B cell (primary cell): ENCODE data around the gene ZXDB. TPM values are rescaled to one million over a fixed set of nuclear protein-coding genes. Genes with fewer than 3 reads are reported as not detected.
"Not testable (repeated sequence)": the region's sequence is repeated elsewhere in the genome, so short reads cannot be mapped to it uniquely, and the experiment has no call there.

Experiments
- ATAC-seq: fragments of 200-7000 bp; cut with Tn5 transposase; one replicate; pipeline ENCODE4 v1.10.0; 2021; ENCODE audit warnings: low read depth, mild to moderate bottlenecking, moderate number of reproducible peaks, moderate library complexity
- CTCF ChIA-PET: fragments of 350-600 bp; sonication (Branson Sonifier 250); formaldehyde crosslinking; loops from one replicate; lab custom pipeline; 2021; ENCODE audit warnings: antibody characterized with exemption, inconsistent platforms; lab: Charles Lee
- POLR2A ChIA-PET: fragments of 350-600 bp; sonication (Branson Sonifier 250); formaldehyde crosslinking; loops from one replicate; lab custom pipeline; 2021; ENCODE audit warnings: antibody characterized with exemption; lab: Charles Lee
- DNase-seq: peaks from one replicate; pipeline ENCODE4 v3.0.0; 2013
- H2AFZ ChIP-seq: 2 replicates; pipeline ENCODE4 v1.6.1; 2012; ENCODE audit warnings: mild to moderate bottlenecking, low read depth, low read length; ENCODE audit not compliant: insufficient read depth, poor library complexity, severe bottlenecking
- H3K27ac ChIP-seq, 2 donors: 1 replicate in 1 of 2; 2 replicates in 1 of 2; pipeline ENCODE4 v1.5.1; 2012 to 2013; ENCODE audit warnings: low read length in 2 of 2, mild to moderate bottlenecking in 2 of 2, moderate library complexity in 1 of 2
- H3K27me3 ChIP-seq, 4 experiments: fragments of 200-600 bp in 1 of 4; sonication (generic) in 1 of 4; replicated peaks in 1 of 4; 1 replicate in 2 of 4; 2 replicates in 2 of 4; pipeline versions ENCODE4 v1.6.1 to v1.7.0; 2013 to 2016; ENCODE audit warnings: low read length in 3 of 4, mild to moderate bottlenecking in 2 of 4, mixed read lengths in 1 of 4, moderate library complexity in 1 of 4; ENCODE audit not compliant: insufficient read depth in 4 of 4, control insufficient read depth in 3 of 4; ENCODE audit errors: control extremely low read depth in 1 of 4
- H3K36me3 ChIP-seq, 2 experiments: replicated peaks in 1 of 2; 1 replicate in 1 of 2; 2 replicates in 1 of 2; pipeline versions ENCODE4 v1.6.1 to v1.7.1; 2013; ENCODE audit warnings: low read length in 1 of 2; ENCODE audit not compliant: insufficient read depth in 2 of 2, control insufficient read depth in 1 of 2; ENCODE audit errors: control extremely low read depth in 1 of 2, extremely low read depth in 1 of 2
- H3K4me1 ChIP-seq, 2 donors: fragments of 200-600 bp in 1 of 2; sonication (generic) in 1 of 2; 1 replicate in 1 of 2; 2 replicates in 1 of 2; pipeline versions ENCODE4 v1.5.1 to v1.6.1; 2013 to 2017; ENCODE audit warnings: low read length in 2 of 2; ENCODE audit not compliant: control insufficient read depth in 2 of 2, insufficient read depth in 2 of 2
- H3K4me2 ChIP-seq: replicated peaks from 2 replicates; pipeline ENCODE3; 2012; ENCODE audit warnings: mild to moderate bottlenecking, low read depth, low read length; ENCODE audit not compliant: poor library complexity, severe bottlenecking
- H3K4me3 ChIP-seq, 5 experiments: fragments of 200-600 bp in 1 of 5; sonication (generic) in 1 of 5; 1 replicate in 3 of 5; 2 replicates in 2 of 5; pipeline versions ENCODE4 v1.5.1 to v1.7.0; 2011 to 2016; ENCODE audit warnings: low read length in 4 of 5, mild to moderate bottlenecking in 4 of 5, low read depth in 2 of 5, control low read depth in 1 of 5, moderate library complexity in 1 of 5; ENCODE audit not compliant: insufficient read depth in 1 of 5; ENCODE audit errors: control extremely low read depth in 1 of 5, extremely low read depth in 1 of 5
- H3K79me2 ChIP-seq: fragments of 200-600 bp; sonication (generic); one replicate; pipeline ENCODE4 v1.6.0; 2016; ENCODE audit warnings: low read length; ENCODE audit not compliant: control insufficient read depth, insufficient read depth
- H3K9ac ChIP-seq: fragments of 200-600 bp; sonication (generic); 2 replicates; pipeline ENCODE4 v1.6.1; 2017; ENCODE audit warnings: mild to moderate bottlenecking, low read length, moderate library complexity
- H3K9me3 ChIP-seq, 3 donors: one replicate each; pipeline versions ENCODE4 v1.6.1 to v1.7.1; 2013; ENCODE audit warnings: low read length in 2 of 3; ENCODE audit not compliant: control insufficient read depth in 2 of 3, insufficient read depth in 1 of 3; ENCODE audit errors: control extremely low read depth in 1 of 3
- H4K20me1 ChIP-seq: 2 replicates; pipeline ENCODE4 v1.6.0; 2012; ENCODE audit warnings: mild to moderate bottlenecking, low read length; ENCODE audit not compliant: insufficient read depth, control insufficient read depth, poor library complexity, severe bottlenecking
- H3K27ac Mint-ChIP-seq: one replicate; pipeline ENCODE4 v1.8.0; 2021; ENCODE audit warnings: mixed read lengths
- H3K27me3 Mint-ChIP-seq: one replicate; pipeline ENCODE4 v1.8.0; 2021; ENCODE audit warnings: mixed read lengths
- H3K4me1 Mint-ChIP-seq: one replicate; pipeline ENCODE4 v1.8.0; 2021; ENCODE audit warnings: mixed read lengths
- H3K4me3 Mint-ChIP-seq: one replicate; pipeline ENCODE4 v1.8.0; 2021; ENCODE audit warnings: mixed read lengths
- H3K9me3 Mint-ChIP-seq: one replicate; pipeline ENCODE4 v1.8.0; 2022; ENCODE audit warnings: mixed read lengths; ENCODE audit not compliant: insufficient read depth
- CTCF ChIP-seq: fragments of 200-600 bp; IDR thresholded peaks from one replicate; pipeline ENCODE4 v1.8.0; 2022; ENCODE audit warnings: antibody characterized with exemption, mild to moderate bottlenecking
- EZH2 ChIP-seq: IDR thresholded peaks from 2 replicates; pipeline ENCODE4 v1.6.1; 2012; ENCODE audit warnings: borderline replicate concordance, low read depth, mild to moderate bottlenecking, moderate library complexity, low read length; ENCODE audit not compliant: insufficient read depth, poor library complexity, severe bottlenecking
- WGBS: methylation state at CpG from one replicate; pipeline ENCODE4 v1.1.5; 2013; ENCODE audit warnings: missing lambda C conversion rate; ENCODE audit not compliant: insufficient coverage; 5-methylcytosine and 5-hydroxymethylcytosine counted together
- intact Hi-C: fragments of 100-400 bp; cut with micrococcal nuclease; formaldehyde crosslinking; loops from one replicate; pipeline ENCODE4 v1.10.0; 2022
- polyA plus RNA-seq: library from polyadenylated mRNA; depleted of rRNA; stranded (reverse); fragments of >200 nt; gene quantifications from 2 replicates; pipeline ENCODE4 v1.2.3, GENCODE V29; 2012
- total RNA-seq, 2 donors: library from RNA; stranded (reverse); fragments of 120-200 nt in 1 of 2; gene quantifications; 1 replicate in 1 of 2; 2 replicates in 1 of 2; pipeline versions ENCODE4 v1.2.3 to v1.2.4, GENCODE V29; 2013 to 2022

The ZXDB gene
- total and polyA plus RNA-seq, 2 donors (not counting 1 experiment from before 2014, with no cell fraction given), result 9.4 to 16.6 TPM

DNA sequence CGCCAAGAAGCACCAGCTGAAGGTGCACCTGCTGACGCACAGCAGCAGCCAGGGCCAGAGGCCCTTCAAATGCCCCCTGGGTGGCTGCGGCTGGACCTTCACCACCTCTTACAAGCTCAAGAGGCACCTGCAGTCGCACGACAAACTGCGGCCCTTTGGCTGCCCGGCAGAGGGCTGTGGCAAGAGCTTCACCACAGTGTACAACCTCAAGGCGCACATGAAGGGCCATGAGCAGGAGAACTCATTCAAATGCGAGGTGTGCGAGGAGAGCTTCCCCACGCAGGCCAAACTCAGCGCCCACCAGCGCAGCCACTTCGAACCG is 1.0 kb downstream of the ZXDB start:
- Mint-ChIP-seq H3K4me3 (peak overlapping the region; percentile 73), H3K4me1 (peaks cover 42% of the 10 kb centered on the region), H3K27ac (peak overlapping the region; percentile 46)
- H3K36me3 ChIP-seq, H3K9me3 ChIP-seq, H3K27me3 ChIP-seq, H2AFZ ChIP-seq, H3K9me3 Mint-ChIP-seq, H3K27me3 Mint-ChIP-seq, H4K20me1 ChIP-seq, CTCF ChIA-PET, POLR2A ChIA-PET: not testable (repeated sequence)
- Histone ChIP-seq H3K27ac (peak overlapping the region in 1 of 2 donors; percentile 84), H3K4me2 (peak overlapping the region; percentile 52), H3K9ac (peak overlapping the region; percentile 65), H3K79me2 (peaks cover 16% of the 10 kb centered on the region), H3K4me3 (peak overlapping the region in 4 of 5 experiments; percentile 36 to 59 (median 53)), H3K4me1 (peaks cover 25 to 30% of the 10 kb centered on the region in 2 donors)
- intact Hi-C loops, result loop anchor here (5.0 kb wide), 1 partner anchor 1031 kb away; the partner anchor contains the start of gene UBQLN2
- peak; percentile 48 for DNase-seq
- 17% methylated on average over 2 of the region's 15 CpGs for WGBS
- peak; percentile 32 for ATAC-seq

GRCh38 chrX:57595381-57595811 is 3.6 kb downstream of the ZXDB start:
- H3K4me2 ChIP-seq, result peak overlapping the region; percentile 48
- no peak for ATAC-seq
- H3K9ac ChIP-seq, result no peak overlapping the region
- Mint-ChIP-seq H3K4me1 (peaks cover 42% of the 10 kb centered on the region), H3K4me3 (peak overlapping the region; percentile 78), H3K27ac (no peak overlapping the region), H3K9me3 (no peaks in the 10 kb centered on the region), H3K27me3 (no peaks in the 10 kb centered on the region)
- no peaks in the 10 kb centered on the region for H3K36me3 ChIP-seq
- TF ChIP-seq CTCF (no peak), EZH2 (no peak)
- H3K27ac ChIP-seq, result no peak overlapping the region
- no peaks in the 10 kb centered on the region for H3K27me3 ChIP-seq
- ChIA-PET CTCF (no interaction called here), POLR2A (no interaction called here)
- DNase-seq, result no peak
- peaks cover 4% of the 10 kb centered on the region for H4K20me1 ChIP-seq
- no peak overlapping the region for H2AFZ ChIP-seq
- no peaks in the 10 kb centered on the region for H3K9me3 ChIP-seq
- WGBS, result 80% methylated on average over 1 of the region's 1 CpG
- intact Hi-C loops, result no loop called here
- H3K4me3 ChIP-seq, result peak overlapping the region in 1 of 5 experiments; percentile 8
- peaks cover 22 to 29% of the 10 kb centered on the region in 2 donors for H3K4me1 ChIP-seq
- peaks cover 13% of the 10 kb centered on the region for H3K79me2 ChIP-seq
